GM12872 (cell line): Measurements from ENCODE around the gene ST6GAL1.

Source experiments
- TF ChIP-seq, protein P1 (sequence below): IDR thresholded peaks from 3 replicates; pipeline ENCODE4 v1.5.1; 2011; ENCODE audit warnings: low read depth, mild to moderate bottlenecking, low read length, moderate library complexity; ENCODE audit not compliant: insufficient read depth

Gene ST6GAL1

DNA sequence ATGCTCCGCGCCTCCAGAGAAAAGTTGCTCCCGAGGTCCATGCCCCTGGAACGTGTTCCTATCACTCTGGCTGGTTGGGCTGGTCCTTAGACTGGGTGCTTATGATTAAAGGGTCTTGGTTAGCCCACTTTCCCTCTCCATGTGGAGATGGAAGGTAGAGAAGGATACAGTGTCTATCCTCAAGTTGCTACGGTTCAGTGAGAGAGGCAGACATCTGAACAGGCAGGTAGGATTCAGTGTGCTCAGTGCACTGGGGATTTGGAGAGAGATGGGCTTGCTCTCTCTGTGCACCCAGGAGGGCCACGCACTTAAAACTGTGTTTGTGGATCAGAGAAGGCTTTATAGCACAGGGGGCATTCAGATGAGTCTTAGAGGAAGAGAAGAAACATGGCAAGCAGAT, 146.0 kb downstream of the ST6GAL1 start:
- TF ChIP-seq, protein P1, sequence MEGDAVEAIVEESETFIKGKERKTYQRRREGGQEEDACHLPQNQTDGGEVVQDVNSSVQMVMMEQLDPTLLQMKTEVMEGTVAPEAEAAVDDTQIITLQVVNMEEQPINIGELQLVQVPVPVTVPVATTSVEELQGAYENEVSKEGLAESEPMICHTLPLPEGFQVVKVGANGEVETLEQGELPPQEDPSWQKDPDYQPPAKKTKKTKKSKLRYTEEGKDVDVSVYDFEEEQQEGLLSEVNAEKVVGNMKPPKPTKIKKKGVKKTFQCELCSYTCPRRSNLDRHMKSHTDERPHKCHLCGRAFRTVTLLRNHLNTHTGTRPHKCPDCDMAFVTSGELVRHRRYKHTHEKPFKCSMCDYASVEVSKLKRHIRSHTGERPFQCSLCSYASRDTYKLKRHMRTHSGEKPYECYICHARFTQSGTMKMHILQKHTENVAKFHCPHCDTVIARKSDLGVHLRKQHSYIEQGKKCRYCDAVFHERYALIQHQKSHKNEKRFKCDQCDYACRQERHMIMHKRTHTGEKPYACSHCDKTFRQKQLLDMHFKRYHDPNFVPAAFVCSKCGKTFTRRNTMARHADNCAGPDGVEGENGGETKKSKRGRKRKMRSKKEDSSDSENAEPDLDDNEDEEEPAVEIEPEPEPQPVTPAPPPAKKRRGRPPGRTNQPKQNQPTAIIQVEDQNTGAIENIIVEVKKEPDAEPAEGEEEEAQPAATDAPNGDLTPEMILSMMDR, result no peak

DNA sequence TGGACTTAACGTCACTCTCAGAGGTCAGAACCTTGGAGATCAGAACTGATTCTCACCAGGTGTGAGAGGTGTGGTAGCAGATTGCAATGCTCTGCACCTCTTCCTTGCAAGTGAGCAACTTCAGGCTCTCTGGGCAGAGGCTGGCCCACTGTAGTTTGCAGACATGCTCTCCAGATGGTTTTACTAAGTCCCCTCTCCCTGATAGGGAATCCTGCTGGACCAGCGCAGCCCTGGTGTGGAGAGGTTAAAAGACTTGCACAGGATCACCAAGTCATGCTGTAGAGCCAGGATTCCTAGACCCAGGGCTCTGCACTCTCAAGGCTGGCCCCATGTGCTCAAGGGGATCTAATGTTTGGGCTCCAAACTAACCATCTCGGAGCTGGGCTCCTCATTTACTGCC, 146.8 kb downstream of the ST6GAL1 start:
- TF ChIP-seq, protein P1, result no peak

DNA sequence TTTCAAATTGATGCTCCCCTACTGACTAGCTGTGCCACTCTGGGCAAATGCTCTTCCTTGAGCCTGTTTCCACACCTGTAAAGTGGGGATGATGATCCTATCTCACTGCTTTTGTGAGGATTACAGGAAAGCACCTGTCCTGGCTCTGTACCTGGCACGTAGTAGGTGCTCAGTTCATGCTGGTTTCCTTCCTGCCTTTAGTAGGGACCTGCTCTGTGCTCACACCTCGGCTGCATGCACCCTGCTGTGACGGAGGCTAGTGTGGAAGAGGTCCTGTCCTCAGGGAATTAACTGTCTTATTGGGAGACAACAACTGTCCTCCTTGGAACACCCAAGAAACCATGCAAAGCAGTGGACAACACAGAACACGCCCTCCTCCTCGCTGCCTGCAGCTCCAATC, 147.2 kb downstream of the ST6GAL1 start:
- TF ChIP-seq, protein P1, result no peak

DNA sequence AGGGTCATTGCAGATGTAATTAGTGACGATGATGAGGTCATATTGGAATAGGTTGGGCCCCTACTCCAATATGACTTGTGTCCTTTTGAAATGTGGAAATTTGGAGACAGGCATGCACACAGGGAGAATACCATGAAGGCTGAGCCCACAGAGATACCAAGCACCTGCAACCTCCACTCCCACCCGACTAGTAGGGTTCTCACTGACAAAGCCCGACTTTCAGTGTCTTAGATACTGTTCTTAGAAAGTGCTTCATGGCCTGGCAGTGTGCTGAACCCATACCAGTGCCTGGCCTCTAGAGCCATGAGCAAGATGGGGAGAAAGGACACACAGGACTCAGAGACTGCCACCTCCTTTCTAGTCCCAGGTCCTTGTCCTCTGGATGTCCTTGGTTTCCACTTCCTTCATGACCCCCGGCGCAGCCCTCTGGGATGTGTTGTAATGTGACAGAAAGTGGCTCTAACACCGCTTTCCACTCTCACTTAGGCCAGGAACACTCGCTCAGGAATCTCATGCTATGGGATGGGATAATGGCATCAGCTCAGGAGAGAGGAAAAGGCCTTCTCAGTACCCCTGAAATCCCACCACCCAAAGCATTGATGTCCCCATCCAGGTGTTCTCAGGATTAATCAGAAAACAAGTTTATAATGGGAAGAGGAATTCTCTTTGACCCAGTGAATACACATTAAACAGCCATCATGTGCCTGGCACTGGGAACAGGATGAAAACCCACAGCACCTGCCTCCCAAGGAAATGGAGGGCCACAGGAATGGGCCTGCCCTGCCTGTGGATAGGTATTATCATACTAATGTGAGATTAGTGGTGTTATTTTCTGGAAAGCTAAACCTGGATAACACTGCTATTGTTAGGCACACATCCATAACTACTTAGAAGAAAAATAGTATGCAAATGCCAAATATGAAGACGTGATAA, 149.0 kb downstream of the ST6GAL1 start:
- TF ChIP-seq, protein P1, result no peak

DNA sequence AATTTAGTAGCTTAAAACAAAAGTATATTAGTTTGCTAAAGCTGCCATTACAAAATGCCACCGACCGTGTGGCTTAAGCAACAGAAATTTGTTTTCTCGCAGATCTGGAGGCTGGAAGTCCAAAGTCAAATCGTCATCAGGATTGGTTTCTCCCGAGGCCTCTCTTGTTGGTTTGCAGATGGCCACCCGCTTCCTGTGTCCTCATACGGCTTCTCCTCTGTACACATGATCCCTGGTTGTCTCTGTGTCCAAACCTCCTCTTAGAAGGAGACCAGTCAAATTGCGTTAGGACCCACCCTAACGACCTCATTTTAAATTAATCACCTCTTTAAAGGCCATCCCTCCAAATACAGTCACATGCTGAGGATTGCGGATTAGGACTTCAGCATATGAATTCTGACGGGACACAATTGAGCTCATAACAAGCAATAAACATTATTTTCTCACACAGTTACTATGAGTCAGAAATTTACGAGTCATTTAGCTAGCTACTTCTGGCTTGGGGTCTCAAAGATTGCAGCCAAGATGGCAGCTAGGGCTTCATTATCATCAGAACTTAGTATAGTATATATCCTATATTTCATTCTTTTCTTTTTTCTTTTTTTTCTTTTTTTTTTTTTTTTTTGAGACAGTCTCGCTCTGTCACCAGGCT, 150.6 kb downstream of the ST6GAL1 start:
- TF ChIP-seq, protein P1, result no peak

DNA sequence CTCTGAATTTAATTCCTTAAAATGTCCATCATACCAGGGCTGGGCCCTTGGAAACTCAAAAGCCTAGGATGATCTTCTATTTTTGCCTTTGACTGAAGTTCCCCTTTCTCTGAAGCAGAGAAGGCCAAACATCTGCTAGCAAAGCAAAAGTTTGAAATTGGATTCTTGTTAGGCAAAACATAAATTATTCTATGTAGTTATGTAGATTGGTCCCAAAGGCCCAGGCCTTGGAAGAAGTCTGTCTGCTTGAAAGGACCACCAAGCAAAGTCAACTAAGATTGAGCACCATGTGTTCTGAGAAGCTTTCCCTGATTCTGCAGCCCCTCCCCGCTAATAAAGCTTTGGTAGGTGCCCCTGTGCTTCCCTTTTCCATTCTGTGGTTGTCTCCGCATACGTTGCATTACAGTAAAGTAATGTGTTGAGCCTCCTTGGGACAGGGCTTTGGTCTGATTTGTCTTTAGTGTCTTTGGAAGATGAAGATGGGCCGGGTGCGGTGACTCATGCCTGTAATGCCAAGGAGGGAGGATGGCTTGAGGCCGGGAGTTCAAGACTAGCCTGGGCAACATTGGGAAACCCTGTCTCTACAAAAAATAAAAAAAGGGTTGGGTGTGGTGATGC, 152.5 kb downstream of the ST6GAL1 start:
- TF ChIP-seq, protein P1, result no peak

DNA sequence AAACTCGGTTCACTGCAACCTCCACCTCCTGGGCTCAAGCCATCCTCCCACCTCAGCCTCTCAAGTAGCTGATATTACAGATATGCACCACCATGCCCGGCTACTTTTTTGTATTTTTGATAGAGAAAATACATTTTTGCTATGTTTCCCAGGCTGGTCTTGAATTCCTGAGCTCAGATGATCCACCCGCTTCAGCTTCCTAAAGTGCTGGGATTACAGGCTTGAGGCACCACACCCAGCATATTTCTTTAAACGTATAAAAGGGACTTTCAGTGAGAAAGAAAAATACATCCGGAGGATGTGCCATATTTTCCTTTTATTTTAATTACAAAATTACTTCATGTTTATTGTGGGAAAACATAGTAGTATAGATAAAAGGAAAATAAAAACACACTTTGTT, 153.8 kb downstream of the ST6GAL1 start:
- TF ChIP-seq, protein P1, result no peak
